HL-60 (cell line): ENCODE results near the gene PPM1M.

ENCODE experiments used
- DNase-seq, 2 experiments: peaks; one replicate each; pipeline ENCODE4 v3.0.0-alpha.2; 2010 to 2020; ENCODE audit warnings: low read depth in 1 of 2, low spot score in 1 of 2
- H3K27ac ChIP-seq: fragments of 250-450 bp; sonication (Bioruptor Pico); replicated peaks from 2 replicates; pipeline ENCODE4 v1.5.1; 2020; ENCODE audit warnings: mild to moderate bottlenecking, moderate library complexity
- H3K27me3 ChIP-seq: fragments of 250-450 bp; sonication (Bioruptor Pico); 2 replicates; pipeline ENCODE4 v1.5.1; 2021; ENCODE audit warnings: mild to moderate bottlenecking, moderate library complexity; ENCODE audit not compliant: insufficient read depth, poor library complexity, severe bottlenecking
- H3K4me3 ChIP-seq: replicated peaks from 2 replicates; pipeline ENCODE4 v1.5.1; 2011; ENCODE audit warnings: mild to moderate bottlenecking, control low read depth, low read length; ENCODE audit not compliant: insufficient read depth
- GABPA ChIP-seq: IDR thresholded peaks from 2 replicates; pipeline ENCODE4 v1.6.1; 2012; ENCODE audit warnings: low read depth
- POLR2AphosphoS5 ChIP-seq: IDR thresholded peaks from 2 replicates; pipeline ENCODE4 v1.6.1; 2012; ENCODE audit warnings: low read depth
- SPI1 ChIP-seq: IDR thresholded peaks from 2 replicates; pipeline ENCODE4 v1.6.1; 2012; ENCODE audit warnings: low read depth, mild to moderate bottlenecking, borderline replicate concordance
- TF ChIP-seq, protein P1 (sequence below): IDR thresholded peaks from 2 replicates; pipeline ENCODE4 v1.6.1; 2012; ENCODE audit warnings: low read depth; ENCODE audit not compliant: insufficient replicate concordance
- TF ChIP-seq, protein P2 (sequence below): IDR thresholded peaks from one replicate; pipeline ENCODE4 v1.5.1; 2011; ENCODE audit warnings: low read length, control low read depth, inconsistent platforms; ENCODE audit not compliant: insufficient read depth

Gene PPM1M

DNA sequence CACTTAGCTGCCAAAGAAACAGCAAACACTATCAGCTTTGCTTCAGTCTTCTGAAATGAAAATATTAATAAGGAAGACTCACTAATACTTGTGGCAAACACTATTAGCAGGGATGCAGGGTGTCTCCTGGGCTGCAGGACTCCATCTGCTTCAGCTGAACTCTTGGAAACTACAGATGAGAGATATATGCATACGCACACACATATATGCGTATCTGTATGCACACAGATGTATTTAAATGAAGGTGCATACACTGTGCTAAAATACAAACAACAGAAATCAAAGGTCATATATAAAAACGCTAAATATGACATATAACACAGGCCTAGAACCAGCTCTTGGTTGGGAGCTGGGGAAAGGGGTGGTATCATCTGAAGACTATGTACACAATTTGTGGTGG lies 10.6 kb downstream of the PPM1M start:
- TF ChIP-seq GABPA (no peak), POLR2AphosphoS5 (no peak), SPI1 (no peak)
- TF ChIP-seq, protein P1, sequence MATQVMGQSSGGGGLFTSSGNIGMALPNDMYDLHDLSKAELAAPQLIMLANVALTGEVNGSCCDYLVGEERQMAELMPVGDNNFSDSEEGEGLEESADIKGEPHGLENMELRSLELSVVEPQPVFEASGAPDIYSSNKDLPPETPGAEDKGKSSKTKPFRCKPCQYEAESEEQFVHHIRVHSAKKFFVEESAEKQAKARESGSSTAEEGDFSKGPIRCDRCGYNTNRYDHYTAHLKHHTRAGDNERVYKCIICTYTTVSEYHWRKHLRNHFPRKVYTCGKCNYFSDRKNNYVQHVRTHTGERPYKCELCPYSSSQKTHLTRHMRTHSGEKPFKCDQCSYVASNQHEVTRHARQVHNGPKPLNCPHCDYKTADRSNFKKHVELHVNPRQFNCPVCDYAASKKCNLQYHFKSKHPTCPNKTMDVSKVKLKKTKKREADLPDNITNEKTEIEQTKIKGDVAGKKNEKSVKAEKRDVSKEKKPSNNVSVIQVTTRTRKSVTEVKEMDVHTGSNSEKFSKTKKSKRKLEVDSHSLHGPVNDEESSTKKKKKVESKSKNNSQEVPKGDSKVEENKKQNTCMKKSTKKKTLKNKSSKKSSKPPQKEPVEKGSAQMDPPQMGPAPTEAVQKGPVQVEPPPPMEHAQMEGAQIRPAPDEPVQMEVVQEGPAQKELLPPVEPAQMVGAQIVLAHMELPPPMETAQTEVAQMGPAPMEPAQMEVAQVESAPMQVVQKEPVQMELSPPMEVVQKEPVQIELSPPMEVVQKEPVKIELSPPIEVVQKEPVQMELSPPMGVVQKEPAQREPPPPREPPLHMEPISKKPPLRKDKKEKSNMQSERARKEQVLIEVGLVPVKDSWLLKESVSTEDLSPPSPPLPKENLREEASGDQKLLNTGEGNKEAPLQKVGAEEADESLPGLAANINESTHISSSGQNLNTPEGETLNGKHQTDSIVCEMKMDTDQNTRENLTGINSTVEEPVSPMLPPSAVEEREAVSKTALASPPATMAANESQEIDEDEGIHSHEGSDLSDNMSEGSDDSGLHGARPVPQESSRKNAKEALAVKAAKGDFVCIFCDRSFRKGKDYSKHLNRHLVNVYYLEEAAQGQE: no peak
- TF ChIP-seq, protein P2, sequence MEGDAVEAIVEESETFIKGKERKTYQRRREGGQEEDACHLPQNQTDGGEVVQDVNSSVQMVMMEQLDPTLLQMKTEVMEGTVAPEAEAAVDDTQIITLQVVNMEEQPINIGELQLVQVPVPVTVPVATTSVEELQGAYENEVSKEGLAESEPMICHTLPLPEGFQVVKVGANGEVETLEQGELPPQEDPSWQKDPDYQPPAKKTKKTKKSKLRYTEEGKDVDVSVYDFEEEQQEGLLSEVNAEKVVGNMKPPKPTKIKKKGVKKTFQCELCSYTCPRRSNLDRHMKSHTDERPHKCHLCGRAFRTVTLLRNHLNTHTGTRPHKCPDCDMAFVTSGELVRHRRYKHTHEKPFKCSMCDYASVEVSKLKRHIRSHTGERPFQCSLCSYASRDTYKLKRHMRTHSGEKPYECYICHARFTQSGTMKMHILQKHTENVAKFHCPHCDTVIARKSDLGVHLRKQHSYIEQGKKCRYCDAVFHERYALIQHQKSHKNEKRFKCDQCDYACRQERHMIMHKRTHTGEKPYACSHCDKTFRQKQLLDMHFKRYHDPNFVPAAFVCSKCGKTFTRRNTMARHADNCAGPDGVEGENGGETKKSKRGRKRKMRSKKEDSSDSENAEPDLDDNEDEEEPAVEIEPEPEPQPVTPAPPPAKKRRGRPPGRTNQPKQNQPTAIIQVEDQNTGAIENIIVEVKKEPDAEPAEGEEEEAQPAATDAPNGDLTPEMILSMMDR: no peak
- H3K27me3 ChIP-seq: no peaks in the 10 kb centered on the region
- no peak overlapping the region for H3K4me3 ChIP-seq
- peak overlapping the region; percentile 23; the same call in 1 of the 2 replicates for H3K27ac ChIP-seq
- DNase-seq: no peak

DNA sequence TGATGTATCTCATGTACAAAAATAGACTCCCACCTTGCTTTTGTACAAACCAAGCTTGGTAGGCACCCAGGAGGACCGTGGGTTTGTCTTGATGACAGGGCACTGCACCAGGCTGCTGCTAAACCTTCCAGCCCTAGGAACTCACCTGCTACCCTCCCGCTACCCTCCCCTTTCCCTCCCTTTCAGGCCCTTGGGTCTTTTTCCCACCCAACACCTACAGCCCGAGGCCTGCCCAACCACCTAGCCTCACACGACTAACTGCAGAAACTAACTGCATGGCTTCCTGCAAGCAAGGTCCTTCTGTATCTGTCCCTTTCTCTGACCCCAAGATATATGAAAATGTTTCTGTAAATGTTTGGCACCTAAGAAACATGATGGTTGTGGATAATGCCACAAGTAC lies 11.1 kb downstream of the PPM1M start:
- H3K27me3 ChIP-seq: no peaks in the 10 kb centered on the region
- H3K4me3 ChIP-seq: no peak overlapping the region
- H3K27ac ChIP-seq: no peak overlapping the region
- no peak for TF ChIP-seq GABPA
- TF ChIP-seq POLR2AphosphoS5: peak; percentile 62
- no peak for DNase-seq

DNA sequence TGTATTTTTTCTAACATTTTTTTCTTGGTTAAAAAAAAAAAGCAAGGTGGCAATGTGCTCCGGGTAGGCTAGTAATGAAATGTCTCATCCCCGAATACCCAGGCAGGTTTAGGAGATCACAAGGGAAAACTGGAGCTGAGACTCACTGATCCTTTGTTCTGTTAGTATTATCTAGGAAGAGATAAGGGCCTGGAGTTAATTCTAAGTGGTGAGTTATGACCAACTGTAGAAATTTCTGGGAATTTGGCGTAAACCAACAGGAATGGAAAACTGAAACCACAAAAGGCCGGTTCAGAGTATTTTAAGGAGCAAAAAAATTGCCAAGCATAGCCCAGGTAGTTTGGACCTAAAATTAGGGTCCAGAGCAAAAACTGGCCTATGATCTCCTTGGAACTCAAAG lies 12.4 kb downstream of the PPM1M start:
- H3K27ac ChIP-seq: no peak overlapping the region
- DNase-seq: no peak
- TF ChIP-seq SPI1 (no peak), POLR2AphosphoS5 (no peak), GABPA (no peak)
- TF ChIP-seq, protein P1: no peak
- TF ChIP-seq, protein P2: no peak
- no peak overlapping the region for H3K4me3 ChIP-seq
- no peaks in the 10 kb centered on the region for H3K27me3 ChIP-seq

DNA sequence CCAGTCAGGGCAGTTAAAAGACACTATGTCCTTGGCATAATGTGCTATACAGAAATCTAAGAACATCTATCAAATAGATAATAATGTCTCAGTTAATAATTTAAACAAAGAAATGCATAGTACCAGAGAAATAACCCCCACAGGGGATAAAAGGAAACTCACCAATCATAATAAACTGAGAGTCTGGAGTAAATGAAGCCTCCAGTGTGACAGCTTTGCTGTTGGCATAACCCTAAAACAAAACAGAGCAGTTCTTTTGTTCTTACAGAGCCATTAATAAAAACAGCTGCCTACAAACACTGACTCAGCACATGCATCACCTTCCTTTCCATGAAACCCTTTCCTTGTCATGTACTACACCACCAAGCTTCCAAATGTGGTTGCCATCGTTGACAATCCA lies 13.5 kb downstream of the PPM1M start:
- H3K27ac ChIP-seq: no peak overlapping the region
- no peak for TF ChIP-seq SPI1
- no peaks in the 10 kb centered on the region for H3K27me3 ChIP-seq
- no peak overlapping the region for H3K4me3 ChIP-seq
- DNase-seq: no peak

DNA sequence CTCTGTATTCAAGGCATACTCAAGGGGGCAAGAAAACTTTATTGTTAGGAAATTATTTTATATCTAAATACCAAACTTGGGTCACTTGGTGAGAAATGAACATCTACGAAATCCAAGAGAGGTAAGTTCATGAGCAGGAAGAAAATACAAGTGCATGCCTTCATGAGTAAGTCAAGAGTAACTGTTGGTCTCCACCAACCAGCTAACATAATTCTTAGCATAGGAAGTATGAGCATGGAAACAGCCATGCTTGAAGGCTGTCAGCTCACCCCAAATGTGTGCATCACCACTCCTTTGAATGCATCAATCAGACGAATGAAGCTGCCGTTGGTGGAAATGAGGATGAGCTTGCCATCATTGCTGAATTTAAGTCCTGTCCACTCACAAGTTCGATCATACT lies 13.9 kb downstream of the PPM1M start:
- Histone ChIP-seq H3K27me3 (no peaks in the 10 kb centered on the region), H3K27ac (no peak overlapping the region), H3K4me3 (no peak overlapping the region)
- no peak for DNase-seq
- TF ChIP-seq, protein P2: no peak
- TF ChIP-seq GABPA (no peak), SPI1 (no peak), POLR2AphosphoS5 (no peak)
- TF ChIP-seq, protein P1: no peak
